Measurements from ENCODE around the gene FAAP24. TPM values are rescaled to one million over a fixed set of nuclear protein-coding genes. Genes with fewer than 3 reads are reported as not detected.
"Not testable (repeated sequence)": the region's sequence is repeated elsewhere in the genome, so short reads cannot be mapped to it uniquely, and the experiment has no call there.

FAAP24 gene
- polyA plus RNA-seq, 1 donor (not counting 4 experiments of a cell fraction or from before 2014, with no cell fraction given) = 3.3 TPM

GRCh38 chr19:33022472-33023116 lies 50.6 kb downstream of the FAAP24 start:
- dilution Hi-C loops (cut with MboI; ENCODE audit: extremely low pct_ligation_motif_present, low sequenced_read_pairs) = no loop called here
- H3K27me3 ChIP-seq (ENCODE audit: control insufficient read depth, extremely low read depth, insufficient read depth, low read length) = no peaks in the 10 kb centered on the region
- TF ChIP-seq EZH2 (IDR thresholded peaks at IDR 0.05; ENCODE audit: low read length) (no peak), CTCF (optimal IDR thresholded peaks at IDR 0.05 in 1 of 3, IDR thresholded peaks at IDR 0.05 in 1 of 3, conservative IDR thresholded peaks at IDR 0.05 in 1 of 3; ENCODE audit: extremely low read depth in 1 of 3, insufficient read depth in 2 of 3, low read length in 3 of 3) (peak in 1 of 3 experiments; percentile 1)
- FAIRE-seq (no peak), DNase-seq (ENCODE audit: low read depth, low spot score) (no peak)
- H3K4me3 ChIP-seq (ENCODE audit: control insufficient read depth in 2 of 3, extremely low read depth in 1 of 3, insufficient read depth in 2 of 3, low read depth in 1 of 3, low read length in 3 of 3) = no peak overlapping the region
- no peak overlapping the region for H3K9ac ChIP-seq (ENCODE audit: control insufficient read depth, extremely low read depth, insufficient read depth, low read length)
- H3K4me1 ChIP-seq (ENCODE audit: control insufficient read depth, extremely low read depth, insufficient read depth, low read length) = no peaks in the 10 kb centered on the region
- H3K4me2 ChIP-seq (ENCODE audit: control insufficient read depth, extremely low read depth, insufficient read depth, low read depth, low read length) = no peak overlapping the region
- no peaks in the 10 kb centered on the region for H3K79me2 ChIP-seq (ENCODE audit: control insufficient read depth, insufficient read depth, low read length)
- H4K20me1 ChIP-seq (ENCODE audit: control insufficient read depth, extremely low read depth, insufficient read depth, low read length) = no peaks in the 10 kb centered on the region
- no peak overlapping the region for H2AFZ ChIP-seq (ENCODE audit: control insufficient read depth, low read length)
- H3K9me3 ChIP-seq (ENCODE audit: control insufficient read depth, low read depth, low read length) = no peaks in the 10 kb centered on the region
- no peak overlapping the region for H3K27ac ChIP-seq (ENCODE audit: control insufficient read depth, insufficient read depth, low read length)
- no peaks in the 10 kb centered on the region for H3K9me1 ChIP-seq (ENCODE audit: control insufficient read depth, extremely low read depth, insufficient read depth, low read length)
- peaks cover 0 to 6% of the 10 kb centered on the region in 2 experiments for H3K36me3 ChIP-seq (ENCODE audit: control insufficient read depth in 2 of 2, extremely low read depth in 1 of 2, insufficient read depth in 2 of 2, low read length in 2 of 2)

GRCh38 chr19:33024398-33024797 lies 52.4 kb downstream of the FAAP24 start:
- no peak overlapping the region for H2AFZ ChIP-seq (ENCODE audit: control insufficient read depth, low read length)
- H4K20me1 ChIP-seq (ENCODE audit: control insufficient read depth, extremely low read depth, insufficient read depth, low read length) = no peaks in the 10 kb centered on the region
- no peaks in the 10 kb centered on the region for H3K9me1 ChIP-seq (ENCODE audit: control insufficient read depth, extremely low read depth, insufficient read depth, low read length)
- peaks cover 0 to 4% of the 10 kb centered on the region in 2 experiments for H3K36me3 ChIP-seq (ENCODE audit: control insufficient read depth in 2 of 2, extremely low read depth in 1 of 2, insufficient read depth in 2 of 2, low read length in 2 of 2)
- H3K4me2 ChIP-seq (ENCODE audit: control insufficient read depth, extremely low read depth, insufficient read depth, low read depth, low read length) = no peak overlapping the region
- dilution Hi-C loops (cut with MboI; ENCODE audit: extremely low pct_ligation_motif_present, low sequenced_read_pairs) = no loop called here
- FAIRE-seq = no peak
- H3K9ac ChIP-seq (ENCODE audit: control insufficient read depth, extremely low read depth, insufficient read depth, low read length) = no peak overlapping the region
- no peak for DNase-seq (ENCODE audit: low read depth, low spot score)
- TF ChIP-seq CTCF (optimal IDR thresholded peaks at IDR 0.05 in 1 of 3, IDR thresholded peaks at IDR 0.05 in 1 of 3, conservative IDR thresholded peaks at IDR 0.05 in 1 of 3; ENCODE audit: extremely low read depth in 1 of 3, insufficient read depth in 2 of 3, low read length in 3 of 3) = no peak
- TF ChIP-seq EZH2 (IDR thresholded peaks at IDR 0.05; ENCODE audit: low read length) = no peak
- H3K4me3 ChIP-seq (ENCODE audit: control insufficient read depth in 2 of 3, extremely low read depth in 1 of 3, insufficient read depth in 2 of 3, low read depth in 1 of 3, low read length in 3 of 3) = no peak overlapping the region
- H3K4me1 ChIP-seq (ENCODE audit: control insufficient read depth, extremely low read depth, insufficient read depth, low read length) = no peaks in the 10 kb centered on the region
- H3K27me3 ChIP-seq (ENCODE audit: control insufficient read depth, extremely low read depth, insufficient read depth, low read length) = no peaks in the 10 kb centered on the region
- no peaks in the 10 kb centered on the region for H3K9me3 ChIP-seq (ENCODE audit: control insufficient read depth, low read depth, low read length)
- H3K79me2 ChIP-seq (ENCODE audit: control insufficient read depth, insufficient read depth, low read length) = no peaks in the 10 kb centered on the region
- H3K27ac ChIP-seq (ENCODE audit: control insufficient read depth, insufficient read depth, low read length) = no peak overlapping the region

GRCh38 chr19:33025468-33026238 lies 53.6 kb downstream of the FAAP24 start:
- dilution Hi-C loops (cut with MboI; ENCODE audit: extremely low pct_ligation_motif_present, low sequenced_read_pairs); FAIRE-seq; H3K9ac ChIP-seq (ENCODE audit: control insufficient read depth, extremely low read depth, insufficient read depth, low read length); H3K36me3 ChIP-seq (ENCODE audit: control insufficient read depth in 2 of 2, extremely low read depth in 1 of 2, insufficient read depth in 2 of 2, low read length in 2 of 2); H3K4me2 ChIP-seq (ENCODE audit: control insufficient read depth, extremely low read depth, insufficient read depth, low read depth, low read length); H3K9me1 ChIP-seq (ENCODE audit: control insufficient read depth, extremely low read depth, insufficient read depth, low read length); H3K9me3 ChIP-seq (ENCODE audit: control insufficient read depth, low read depth, low read length); H3K4me3 ChIP-seq (ENCODE audit: control insufficient read depth in 2 of 3, extremely low read depth in 1 of 3, insufficient read depth in 2 of 3, low read depth in 1 of 3, low read length in 3 of 3); H3K27ac ChIP-seq (ENCODE audit: control insufficient read depth, insufficient read depth, low read length); H2AFZ ChIP-seq (ENCODE audit: control insufficient read depth, low read length); H3K79me2 ChIP-seq (ENCODE audit: control insufficient read depth, insufficient read depth, low read length); H4K20me1 ChIP-seq (ENCODE audit: control insufficient read depth, extremely low read depth, insufficient read depth, low read length); H3K27me3 ChIP-seq (ENCODE audit: control insufficient read depth, extremely low read depth, insufficient read depth, low read length); H3K4me1 ChIP-seq (ENCODE audit: control insufficient read depth, extremely low read depth, insufficient read depth, low read length); DNase-seq (ENCODE audit: low read depth, low spot score): not testable (repeated sequence)
